Stomach (tissue), 9 donors: ENCODE data around the gene PRKCZ. TPM values are rescaled to one million over a fixed set of nuclear protein-coding genes. Genes with fewer than 3 reads are reported as not detected.

Experiments
- DNase-seq, 2 donors: peaks; one replicate each; pipeline versions ENCODE4 v3.0.0 to v3.0.0-alpha.2; 2013 to 2019
- H3K27ac ChIP-seq, 5 donors: fragments of 200-600 bp in 4 of 5; sonication (generic) in 4 of 5; one replicate each; pipeline ENCODE4 v1.5.1; 2013 to 2019; ENCODE audit warnings: mild to moderate bottlenecking in 1 of 5, moderate library complexity in 1 of 5
- H3K27me3 ChIP-seq, 3 donors: fragments of 200-600 bp; sonication (generic); one replicate each; pipeline ENCODE4 v1.5.1; 2017 to 2019; ENCODE audit warnings: mixed run types in 1 of 3
- H3K36me3 ChIP-seq, 4 donors: fragments of 200-600 bp; sonication (generic); 1 replicate in 3 of 4; 2 replicates in 1 of 4; pipeline ENCODE4 v1.5.1; 2016 to 2019
- H3K4me1 ChIP-seq, 4 donors: fragments of 200-600 bp; sonication (generic); one replicate each; pipeline ENCODE4 v1.5.1; 2016 to 2019
- H3K4me3 ChIP-seq, 4 donors: fragments of 200-600 bp; sonication (generic) in 3 of 4; one replicate each; pipeline ENCODE4 v1.5.1; 2016 to 2019; ENCODE audit warnings: mild to moderate bottlenecking in 1 of 4
- H3K9me3 ChIP-seq, 4 donors: fragments of 200-600 bp; sonication (generic); one replicate each; pipeline ENCODE4 v1.5.1; 2016 to 2019
- CTCF ChIP-seq, 7 experiments: fragments of 450-650 bp in 4 of 7; fragments of 200-600 bp in 3 of 7; sonication (generic) in 3 of 7; IDR thresholded peaks; one replicate each; pipeline ENCODE4 v1.5.1; 2016 to 2019; ENCODE audit warnings: antibody characterized with exemption in 7 of 7, control low read depth in 2 of 7, mild to moderate bottlenecking in 1 of 7
- EP300 ChIP-seq: sonication (generic); formaldehyde crosslinking; IDR thresholded peaks from one replicate; pipeline ENCODE4 v1.6.1; 2017; ENCODE audit warnings: antibody characterized with exemption
- POLR2A ChIP-seq, 4 donors: fragments of 450-650 bp; IDR thresholded peaks; one replicate each; pipeline ENCODE4 v1.6.1; 2016; ENCODE audit warnings: antibody characterized with exemption in 4 of 4, control low read depth in 2 of 4, mild to moderate bottlenecking in 1 of 4, moderate library complexity in 1 of 4
- POLR2AphosphoS5 ChIP-seq, 3 donors: sonication (generic); formaldehyde crosslinking; IDR thresholded peaks; one replicate each; pipeline ENCODE4 v1.6.1; 2016; ENCODE audit warnings: antibody characterized with exemption in 3 of 3
- WGBS, 5 donors: extraction: QIAGEN DNeasy Blood & Tissue Kit in 3 of 5; methylation state at CpG; one replicate each; pipeline versions ENCODE4 v1.1.5 to v1.1.7; 2013 to 2018; 5-methylcytosine and 5-hydroxymethylcytosine counted together
- intact Hi-C: fragments of 100-400 bp; cut with DNase I; formaldehyde crosslinking; loops from one replicate; pipeline ENCODE4 v1.15.1; 2023; ENCODE audit warnings: low total_unique reads
- polyA plus RNA-seq, 3 donors: library from polyadenylated mRNA; stranded (reverse); fragments of 200-250 nt; gene quantifications; one replicate each; pipeline ENCODE4 v1.2.3, GENCODE V29; 2013
- total RNA-seq, 5 donors: library from RNA; depleted of rRNA; stranded (reverse); fragments of >200 nt; gene quantifications; one replicate each; pipeline versions ENCODE4 v1.1.0 to v1.2.3, GENCODE V29; 2014 to 2016
- donor health status: healthy with polysubstance abuse.
- donor health status: Bipolar disorder and iron deficiency.
- donor health status: healthy.

The PRKCZ gene
- total and polyA plus RNA-seq, 8 donors: 11.1 to 55.8 (median 25.5) TPM

- Histone ChIP-seq H3K27me3 (peaks cover 0 to 4% (median 0%) of the 10 kb centered on the region in 3 donors), H3K27ac (peak within 1 kb of the TSS; percentile 97 to 100 (median 99)), H3K4me1 (peaks cover 45 to 53% (median 48%) of the 10 kb centered on the region in 4 donors), H3K4me3 (peak within 1 kb of the TSS; percentile 68 to 81 (median 72)), H3K36me3 (no peaks in the 10 kb centered on the region), H3K9me3 (no peaks in the 10 kb centered on the region)
- 0 to 2% (median 0%) methylated on average over 15 to 86 of the region's 100 CpGs; no CpG with 5 or more reads in 1 of the 5 donors for WGBS, 5 donors
- DNase-seq: peak in 1 of 2 donors; percentile 46
- intact Hi-C loops: no loop called here
- TF ChIP-seq CTCF (IDR thresholded peaks at IDR 0.05) (no peak), POLR2AphosphoS5 (IDR thresholded peaks at IDR 0.05) (no peak), POLR2A (IDR thresholded peaks at IDR 0.05) (no peak), EP300 (no peak)
Observed at GRCh38 chr1:2228157-2228594, 178.0 kb downstream of the PRKCZ start, which contains the start of gene SKI. TSS of gene SKI (plus strand) at chr1:2228319. CDS start at chr1:2228767, 448 bp downstream.

GRCh38 chr1:2228694-2229036 is 178.5 kb downstream of the PRKCZ start:
- H3K27ac ChIP-seq: peak overlapping the region; percentile 81 to 92 (median 87)
- WGBS, 5 donors: 0 to 2% (median 0%) methylated on average over 16 to 46 of the region's 50 CpGs
- peaks cover 0 to 4% (median 0%) of the 10 kb centered on the region in 3 donors for H3K27me3 ChIP-seq
- peaks cover 50 to 58% (median 53%) of the 10 kb centered on the region in 4 donors for H3K4me1 ChIP-seq
- intact Hi-C loops: no loop called here
- peak overlapping the region; percentile 60 to 71 (median 68) for H3K4me3 ChIP-seq
- H3K36me3 ChIP-seq: no peaks in the 10 kb centered on the region
- peak; percentile 53 to 64 for DNase-seq
- H3K9me3 ChIP-seq: no peaks in the 10 kb centered on the region
- TF ChIP-seq CTCF (IDR thresholded peaks at IDR 0.05) (no peak), EP300 (no peak), POLR2A (IDR thresholded peaks at IDR 0.05) (no peak), POLR2AphosphoS5 (IDR thresholded peaks at IDR 0.05) (no peak)

- WGBS, 5 donors: 2 to 4% (median 2%) methylated on average over 39 to 77 of the region's 77 CpGs
- Histone ChIP-seq H3K27ac (peak overlapping the region; percentile 81 to 92 (median 87)), H3K4me1 (peaks cover 55 to 63% (median 59%) of the 10 kb centered on the region in 4 donors), H3K4me3 (peak overlapping the region; percentile 60 to 71 (median 68)), H3K36me3 (no peaks in the 10 kb centered on the region), H3K9me3 (no peaks in the 10 kb centered on the region), H3K27me3 (peaks cover 0 to 4% (median 0%) of the 10 kb centered on the region in 3 donors)
- TF ChIP-seq CTCF (IDR thresholded peaks at IDR 0.05) (peak in 1 of 7 experiments; percentile 14), POLR2AphosphoS5 (IDR thresholded peaks at IDR 0.05) (peak; percentile 73 to 87 (median 83)), EP300 (no peak)
- DNase-seq: peak; percentile 74 to 87
- intact Hi-C loops: no loop called here
Observed at GRCh38 chr1:2229037-2229864, 179.0 kb downstream of the PRKCZ start.

- no peaks in the 10 kb centered on the region for H3K36me3 ChIP-seq
- H3K9me3 ChIP-seq: no peaks in the 10 kb centered on the region
- TF ChIP-seq POLR2AphosphoS5 (IDR thresholded peaks at IDR 0.05): no peak
- intact Hi-C loops: no loop called here
- 12 to 18% (median 18%) methylated on average over 14 to 32 of the region's 32 CpGs for WGBS, 5 donors
- peak in 1 of 2 donors; percentile 76 for DNase-seq
- H3K4me3 ChIP-seq: peak overlapping the region; percentile 60 to 71 (median 68)
- peaks cover 64 to 72% (median 68%) of the 10 kb centered on the region in 4 donors for H3K4me1 ChIP-seq
- H3K27ac ChIP-seq: peak overlapping the region; percentile 81 to 92 (median 87)
- H3K27me3 ChIP-seq: peaks cover 0 to 4% (median 0%) of the 10 kb centered on the region in 3 donors
Observed at GRCh38 chr1:2229911-2230731, 179.9 kb downstream of the PRKCZ start.
